BLaER1 treated with 17β-estradiol and CSF1 and Interleukin-3, amounts not matched to agents 10 nM and 100 nM (cell line): ENCODE measurements around the gene FHIT.

Experiments
- H3K27ac ChIP-seq, 11 experiments: shearing (Covaris generic); formaldehyde crosslinking; 2 replicates each; pipeline ENCODE4 v1.8.1; 2022
- H3K27me3 ChIP-seq, 11 experiments: shearing (Covaris generic); formaldehyde crosslinking; 2 replicates each; pipeline ENCODE4 v1.8.1; 2022
- H3K36me3 ChIP-seq, 11 experiments: shearing (Covaris generic); formaldehyde crosslinking; 2 replicates each; pipeline ENCODE4 v1.8.1; 2022
- H3K4me1 ChIP-seq, 10 experiments: shearing (Covaris generic); formaldehyde crosslinking; 2 replicates each; pipeline ENCODE4 v1.8.1; 2022
- H3K4me2 ChIP-seq, 11 experiments: shearing (Covaris generic); formaldehyde crosslinking; 2 replicates each; pipeline ENCODE4 v1.8.1; 2022
- H3K4me3 ChIP-seq, 10 experiments: shearing (Covaris generic); formaldehyde crosslinking; 2 replicates each; pipeline ENCODE4 v1.8.1; 2022
- H3K9ac ChIP-seq, 11 experiments: shearing (Covaris generic); formaldehyde crosslinking; 2 replicates each; pipeline ENCODE4 v1.8.1; 2022
- H3K9me3 ChIP-seq, 11 experiments: shearing (Covaris generic); formaldehyde crosslinking; replicated peaks in 1 of 11; 2 replicates each; pipeline ENCODE4 v1.8.1; 2022
- H4K20me1 ChIP-seq, 11 experiments: shearing (Covaris generic); formaldehyde crosslinking; 2 replicates each; pipeline ENCODE4 v1.8.1; 2022
- Cebpa-rat ChIP-seq, 11 experiments: shearing (Covaris generic); IDR thresholded peaks; 2 replicates each; pipeline ENCODE4 v1.8.1; 2022

The FHIT gene

GRCh38 chr3:60651799-60652198 is 599.5 kb downstream of the FHIT start:
- Histone ChIP-seq H3K4me1 (peaks cover 0 to 10% (median 7%) of the 10 kb centered on the region in 10 experiments; a peak in 12 of 20 replicates), H3K36me3 (no peaks in the 10 kb centered on the region), H3K9ac (no peak overlapping the region), H3K4me3 (no peak overlapping the region), H3K27ac (no peak overlapping the region), H3K4me2 (peak overlapping the region in 8 of 11 experiments; percentile 10 to 60 (median 34); a peak in 11 of 22 replicates), H3K9me3 (0 out of 22 replicates have a peak, but pooled peaks cover 0 to 6% (median 0%) of the 10 kb centered on the region in 11 experiments), H4K20me1 (no peaks in the 10 kb centered on the region), H3K27me3 (no peaks in the 10 kb centered on the region)
- TF ChIP-seq Cebpa-rat (IDR thresholded peaks at IDR 0.05), result no peak

GRCh38 chr3:60650171-60650570 is 601.1 kb downstream of the FHIT start:
- no peak for TF ChIP-seq Cebpa-rat (IDR thresholded peaks at IDR 0.05)
- Histone ChIP-seq H3K27me3 (no peaks in the 10 kb centered on the region), H3K36me3 (no peaks in the 10 kb centered on the region), H3K9ac (no peak overlapping the region), H3K9me3 (0 out of 22 replicates have a peak, but pooled peaks cover 0 to 6% (median 0%) of the 10 kb centered on the region in 11 experiments), H3K4me2 (no peak overlapping the region), H4K20me1 (no peaks in the 10 kb centered on the region), H3K4me1 (peaks cover 0 to 10% (median 7%) of the 10 kb centered on the region in 10 experiments; a peak in 12 of 20 replicates), H3K27ac (no peak overlapping the region), H3K4me3 (no peak overlapping the region)

DNA sequence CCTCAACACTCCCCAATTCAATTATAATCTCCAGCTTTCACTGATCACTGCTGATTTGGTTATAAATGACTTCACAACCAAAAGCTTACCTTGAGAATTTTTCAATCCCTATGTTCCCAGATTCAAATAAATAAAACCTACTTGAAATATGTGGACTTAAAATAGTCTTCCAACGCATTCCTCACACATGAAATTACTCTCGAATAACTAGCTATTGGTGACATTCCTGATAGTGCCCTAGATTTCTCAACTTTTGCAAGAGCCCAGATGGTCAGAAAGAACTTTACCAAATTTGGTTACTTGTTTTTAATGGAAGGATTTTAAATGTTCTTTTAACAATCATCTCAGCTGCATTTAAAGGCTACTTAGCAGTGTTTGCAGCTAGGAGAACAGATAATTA is 605.5 kb downstream of the FHIT start:
- no peaks in the 10 kb centered on the region for H3K36me3 ChIP-seq
- no peaks in the 10 kb centered on the region for H3K9me3 ChIP-seq
- no peak overlapping the region for H3K27ac ChIP-seq

GRCh38 chr3:60643831-60644230 is 607.4 kb downstream of the FHIT start:
- H3K4me2 ChIP-seq, result no peak overlapping the region
- H3K4me3 ChIP-seq, result no peak overlapping the region
- no peaks in the 10 kb centered on the region for H4K20me1 ChIP-seq
- TF ChIP-seq Cebpa-rat (IDR thresholded peaks at IDR 0.05), result no peak
- H3K36me3 ChIP-seq, result no peaks in the 10 kb centered on the region
- no peaks in the 10 kb centered on the region for H3K4me1 ChIP-seq
- no peak overlapping the region for H3K9ac ChIP-seq
- no peaks in the 10 kb centered on the region for H3K27me3 ChIP-seq
- H3K9me3 ChIP-seq, result no peaks in the 10 kb centered on the region
- H3K27ac ChIP-seq, result no peak overlapping the region

More for the DNA sequence above, 605.5 kb downstream of the FHIT start:
- Histone ChIP-seq H3K4me3 (no peak overlapping the region), H4K20me1 (no peaks in the 10 kb centered on the region), H3K9ac (no peak overlapping the region), H3K4me1 (no peaks in the 10 kb centered on the region), H3K27me3 (no peaks in the 10 kb centered on the region), H3K4me2 (no peak overlapping the region)
- TF ChIP-seq Cebpa-rat (IDR thresholded peaks at IDR 0.05), result no peak

DNA sequence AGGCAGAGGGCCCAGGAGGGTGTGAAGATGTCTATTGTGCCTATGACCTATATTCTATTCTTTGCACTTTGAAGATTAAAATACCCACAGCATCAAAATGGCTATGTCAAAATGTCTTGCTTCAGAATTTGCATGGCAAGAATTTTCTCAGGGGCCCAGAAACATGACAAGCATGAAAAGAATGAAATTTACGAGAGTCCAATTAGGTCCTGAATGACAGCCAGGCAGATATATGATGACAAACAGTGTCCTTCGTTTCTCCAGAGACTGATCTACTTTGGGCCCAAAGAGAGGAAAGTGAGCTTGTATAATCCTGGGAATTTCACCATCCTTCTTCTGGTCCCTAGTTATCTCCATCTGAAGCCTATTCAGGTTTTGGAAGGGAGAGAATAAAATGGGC is 609.9 kb downstream of the FHIT start:
- no peak for TF ChIP-seq Cebpa-rat (IDR thresholded peaks at IDR 0.05)
- Histone ChIP-seq H3K9ac (no peak overlapping the region), H3K27me3 (no peaks in the 10 kb centered on the region), H3K9me3 (no peaks in the 10 kb centered on the region), H3K36me3 (no peaks in the 10 kb centered on the region), H3K27ac (no peak overlapping the region), H3K4me2 (no peak overlapping the region), H3K4me3 (no peak overlapping the region), H3K4me1 (no peaks in the 10 kb centered on the region), H4K20me1 (no peaks in the 10 kb centered on the region)

DNA sequence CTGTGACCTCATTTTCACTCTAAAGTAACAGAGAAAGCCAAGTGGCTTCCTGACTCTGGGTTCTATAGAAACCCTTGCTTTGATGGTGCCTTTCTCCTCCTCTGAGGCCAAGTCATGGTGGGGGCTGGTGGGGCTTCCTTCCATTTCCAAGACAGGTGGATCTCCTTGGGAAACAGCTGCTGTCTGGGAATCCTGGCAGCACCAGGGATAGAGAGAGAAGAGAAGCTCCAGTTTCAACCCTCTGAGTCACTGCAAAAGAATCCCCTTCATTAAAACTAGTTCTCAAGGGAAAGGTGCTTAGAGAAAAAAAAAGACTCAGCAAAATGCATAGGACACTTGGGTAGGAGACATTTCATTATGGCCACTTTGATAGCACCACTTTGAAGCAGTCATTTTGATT is 614.4 kb downstream of the FHIT start:
- H3K4me1 ChIP-seq, result peaks cover 0 to 14% (median 9%) of the 10 kb centered on the region in 10 experiments; a peak in 16 of 20 replicates
- no peak overlapping the region for H3K4me3 ChIP-seq
- H3K9me3 ChIP-seq, result no peaks in the 10 kb centered on the region
- no peak overlapping the region for H3K9ac ChIP-seq
- H4K20me1 ChIP-seq, result no peaks in the 10 kb centered on the region
- H3K4me2 ChIP-seq, result no peak overlapping the region
- no peaks in the 10 kb centered on the region for H3K27me3 ChIP-seq
- no peak for TF ChIP-seq Cebpa-rat (IDR thresholded peaks at IDR 0.05)
- H3K36me3 ChIP-seq, result no peaks in the 10 kb centered on the region
- H3K27ac ChIP-seq, result no peak overlapping the region

GRCh38 chr3:60633644-60634043 is 617.6 kb downstream of the FHIT start:
- no peak overlapping the region for H3K4me3 ChIP-seq
- peak in 2 of 11 experiments; percentile 45; a peak in 2 of 22 replicates for TF ChIP-seq Cebpa-rat (IDR thresholded peaks at IDR 0.05)
- no peaks in the 10 kb centered on the region for H4K20me1 ChIP-seq
- no peak overlapping the region for H3K9ac ChIP-seq
- H3K36me3 ChIP-seq, result no peaks in the 10 kb centered on the region
- no peaks in the 10 kb centered on the region for H3K9me3 ChIP-seq
- H3K27ac ChIP-seq, result peak overlapping the region in 4 of 11 experiments; percentile 1 to 29 (median 23); a peak in 4 of 22 replicates
- no peaks in the 10 kb centered on the region for H3K27me3 ChIP-seq
- H3K4me2 ChIP-seq, result peak overlapping the region; percentile 1 to 72 (median 49); a peak in 17 of 22 replicates
- peaks cover 0 to 14% (median 9%) of the 10 kb centered on the region in 10 experiments; a peak in 16 of 20 replicates for H3K4me1 ChIP-seq

GRCh38 chr3:60631509-60631908 is 619.7 kb downstream of the FHIT start:
- Histone ChIP-seq H3K36me3 (no peaks in the 10 kb centered on the region), H4K20me1 (no peaks in the 10 kb centered on the region), H3K27me3 (no peaks in the 10 kb centered on the region), H3K4me3 (no peak overlapping the region), H3K4me2 (no peak overlapping the region), H3K4me1 (peaks cover 0 to 14% (median 9%) of the 10 kb centered on the region in 10 experiments; a peak in 16 of 20 replicates), H3K27ac (no peak overlapping the region), H3K9me3 (no peaks in the 10 kb centered on the region), H3K9ac (no peak overlapping the region)
- no peak for TF ChIP-seq Cebpa-rat (IDR thresholded peaks at IDR 0.05)

DNA sequence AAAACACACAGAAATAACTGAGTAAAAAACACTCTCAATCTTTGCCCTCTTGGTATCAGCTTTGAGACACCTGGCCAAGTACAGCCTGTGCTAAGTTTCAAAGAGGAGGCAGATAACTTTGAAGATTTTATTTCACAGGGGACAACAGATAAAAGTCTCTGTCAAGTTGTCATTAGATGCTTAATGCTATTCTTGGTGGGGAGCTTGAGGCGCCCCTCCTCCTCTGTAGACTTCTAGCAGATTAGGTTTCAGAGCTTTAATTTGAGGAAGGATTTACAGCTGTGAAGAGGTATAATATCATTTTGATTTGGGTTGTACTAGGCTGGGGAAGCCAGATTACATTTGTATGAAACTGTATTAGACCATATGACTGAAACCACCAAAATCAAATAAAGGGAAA is 620.3 kb downstream of the FHIT start:
- no peaks in the 10 kb centered on the region for H3K27me3 ChIP-seq
- H3K27ac ChIP-seq, result no peak overlapping the region
- H4K20me1 ChIP-seq, result no peaks in the 10 kb centered on the region
- H3K4me2 ChIP-seq, result no peak overlapping the region
- no peaks in the 10 kb centered on the region for H3K36me3 ChIP-seq
- peaks cover 0 to 14% (median 9%) of the 10 kb centered on the region in 10 experiments; a peak in 16 of 20 replicates for H3K4me1 ChIP-seq
- H3K9ac ChIP-seq, result no peak overlapping the region
- H3K4me3 ChIP-seq, result no peak overlapping the region
- no peaks in the 10 kb centered on the region; a peak in 1 of 22 replicates for H3K9me3 ChIP-seq
- TF ChIP-seq Cebpa-rat (IDR thresholded peaks at IDR 0.05), result no peak

- TF ChIP-seq Cebpa-rat (IDR thresholded peaks at IDR 0.05), result no peak
- Histone ChIP-seq H3K4me1 (peaks cover 0 to 14% (median 9%) of the 10 kb centered on the region in 10 experiments; a peak in 16 of 20 replicates), H3K27me3 (no peaks in the 10 kb centered on the region)
Measured at GRCh38 chr3:60629816-60630215, 621.4 kb downstream of the FHIT start.

More at GRCh38 chr3:60629816-60630215, 621.4 kb downstream of the FHIT start:
- no peaks in the 10 kb centered on the region for H4K20me1 ChIP-seq
- H3K27ac ChIP-seq, result no peak overlapping the region
- no peak overlapping the region for H3K9ac ChIP-seq
- H3K4me3 ChIP-seq, result no peak overlapping the region
- no peak overlapping the region for H3K4me2 ChIP-seq
- no peaks in the 10 kb centered on the region for H3K36me3 ChIP-seq
- H3K9me3 ChIP-seq, result no peaks in the 10 kb centered on the region; a peak in 1 of 22 replicates
